Fibroblast of lung (primary cell): ENCODE measurements around the gene SLC9A8. TPM values are rescaled to one million over a fixed set of nuclear protein-coding genes. Genes with fewer than 3 reads are reported as not detected.
A peak's percentile ranks its signal among the peaks of the same experiment; 100 is the strongest.

ENCODE experiments used
- DNase-seq, 2 donors: peaks; one replicate each; pipeline versions ENCODE4 v3.0.0 to v3.0.0-alpha.2; 2010; ENCODE audit warnings: low read depth in 2 of 2
- H2AFZ ChIP-seq: 2 replicates; pipeline ENCODE4 v1.5.1; 2012; ENCODE audit warnings: low read length, control low read depth, inconsistent platforms
- H3K27ac ChIP-seq: 2 replicates; pipeline ENCODE4 v1.5.1; 2011; ENCODE audit warnings: low read length, control low read depth; ENCODE audit not compliant: insufficient read depth
- H3K27me3 ChIP-seq: 2 replicates; pipeline ENCODE4 v1.5.1; 2011; ENCODE audit warnings: mild to moderate bottlenecking, low read length; ENCODE audit not compliant: control insufficient read depth, insufficient read depth
- H3K36me3 ChIP-seq: 2 replicates; pipeline ENCODE4 v1.5.1; 2011; ENCODE audit warnings: low read length; ENCODE audit not compliant: control insufficient read depth, insufficient read depth
- H3K4me1 ChIP-seq: 2 replicates; pipeline ENCODE4 v1.5.1; 2011; ENCODE audit warnings: low read length; ENCODE audit not compliant: control insufficient read depth, insufficient read depth; ENCODE audit errors: extremely low read depth
- H3K4me2 ChIP-seq: 2 replicates; pipeline ENCODE4 v1.5.1; 2011; ENCODE audit warnings: low read length, control low read depth; ENCODE audit not compliant: insufficient read depth; ENCODE audit errors: extremely low read depth
- H3K4me3 ChIP-seq, 4 experiments: fragments of 200-600 bp in 1 of 4; sonication (generic) in 1 of 4; replicated peaks in 1 of 4; 2 replicates each; pipeline ENCODE4 v1.5.1; 2011 to 2016; ENCODE audit warnings: low read length in 4 of 4, low read depth in 3 of 4, mild to moderate bottlenecking in 3 of 4, control low read depth in 2 of 4, inconsistent platforms in 1 of 4, mixed read lengths in 1 of 4; ENCODE audit not compliant: insufficient read depth in 1 of 4; ENCODE audit errors: control extremely low read depth in 1 of 4
- H3K79me2 ChIP-seq: 2 replicates; pipeline ENCODE4 v1.5.1; 2012; ENCODE audit warnings: mild to moderate bottlenecking, low read length, inconsistent platforms; ENCODE audit not compliant: control insufficient read depth, insufficient read depth
- H3K9ac ChIP-seq: 2 replicates; pipeline ENCODE4 v1.5.1; 2011; ENCODE audit warnings: mild to moderate bottlenecking, low read length, control low read depth; ENCODE audit not compliant: insufficient read depth
- H3K9me3 ChIP-seq: 2 replicates; pipeline ENCODE4 v1.5.1; 2012; ENCODE audit warnings: low read depth, low read length; ENCODE audit not compliant: control insufficient read depth, insufficient read depth
- H4K20me1 ChIP-seq: 2 replicates; pipeline ENCODE4 v1.5.1; 2011; ENCODE audit warnings: low read length; ENCODE audit not compliant: control insufficient read depth, insufficient read depth; ENCODE audit errors: extremely low read depth
- CTCF ChIP-seq, 2 donors: IDR thresholded peaks in 1 of 2; conservative IDR thresholded peaks in 1 of 2; 1 replicate in 1 of 2; 2 replicates in 1 of 2; pipeline ENCODE4 v1.5.1; 2011 to 2012; ENCODE audit warnings: low read length in 2 of 2, control low read depth in 1 of 2, inconsistent platforms in 1 of 2, low read depth in 1 of 2, mild to moderate bottlenecking in 1 of 2
- EZH2 ChIP-seq: IDR thresholded peaks from 2 replicates; pipeline ENCODE4 v1.5.1; 2012; ENCODE audit warnings: low read length, control low read depth, mild to moderate bottlenecking; ENCODE audit errors: missing control alignments
- polyA plus RNA-seq, 2 donors: library from polyadenylated mRNA; depleted of rRNA in 1 of 2; stranded (reverse) in 1 of 2; unstranded in 1 of 2; fragments of >200 nt; gene quantifications; 2 replicates each; pipeline ENCODE4 v1.2.1, GENCODE V29; 2011 to 2012; ENCODE audit warnings: missing spikeins in 1 of 2
- total RNA-seq: library from RNA; depleted of rRNA; stranded (reverse); fragments of >200 nt; gene quantifications from 2 replicates; pipeline ENCODE4 v1.2.1, GENCODE V29; 2014

Gene SLC9A8
- total and polyA plus RNA-seq, 2 donors (not counting 1 experiment from before 2014, with no cell fraction given), result 2.4 to 15.5 TPM

GRCh38 chr20:49819702-49820101, 7.1 kb downstream of the SLC9A8 start:
- H3K4me2 ChIP-seq, result no peak overlapping the region
- no peak overlapping the region for H2AFZ ChIP-seq
- no peak overlapping the region for H3K9ac ChIP-seq
- H3K27ac ChIP-seq, result no peak overlapping the region
- H3K4me1 ChIP-seq, result peaks cover 5% of the 10 kb centered on the region
- H3K27me3 ChIP-seq, result no peaks in the 10 kb centered on the region
- H3K36me3 ChIP-seq, result peaks cover 8% of the 10 kb centered on the region
- H3K79me2 ChIP-seq, result no peaks in the 10 kb centered on the region
- DNase-seq, result no peak
- no peaks in the 10 kb centered on the region for H4K20me1 ChIP-seq
- TF ChIP-seq CTCF (conservative IDR thresholded peaks at IDR 0.05 in 1 of 2, IDR thresholded peaks at IDR 0.05 in 1 of 2; ENCODE audit: low read depth in 1 of 2, low read length in 2 of 2), result no peak
- TF ChIP-seq EZH2, result no peak
- H3K9me3 ChIP-seq, result no peaks in the 10 kb centered on the region
- no peak overlapping the region for H3K4me3 ChIP-seq

DNA sequence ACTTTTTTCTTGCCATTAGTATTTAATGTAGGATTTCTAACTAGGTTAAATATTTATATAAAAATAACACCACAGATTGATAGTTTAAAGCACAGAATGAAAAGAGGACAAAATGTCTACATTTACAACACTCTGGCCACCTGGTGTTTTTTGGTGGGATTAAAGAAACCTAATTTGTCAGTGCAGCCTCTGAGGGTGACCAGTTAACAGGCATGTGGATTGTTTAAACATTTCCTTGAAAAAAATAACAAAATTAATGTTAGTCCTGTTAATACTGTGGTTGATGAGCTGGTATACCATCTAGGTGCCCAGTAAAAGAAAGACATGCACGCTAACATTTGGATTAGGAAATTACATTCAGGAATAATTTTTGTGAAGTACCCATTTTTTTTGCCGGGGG, 8.8 kb downstream of the SLC9A8 start:
- no peak overlapping the region for H2AFZ ChIP-seq
- DNase-seq, result no peak
- H3K4me3 ChIP-seq, result no peak overlapping the region
- H3K4me1 ChIP-seq, result peaks cover 5% of the 10 kb centered on the region
- no peaks in the 10 kb centered on the region for H3K9me3 ChIP-seq
- peaks cover 10% of the 10 kb centered on the region for H3K36me3 ChIP-seq
- TF ChIP-seq EZH2 (no peak), CTCF (conservative IDR thresholded peaks at IDR 0.05 in 1 of 2, IDR thresholded peaks at IDR 0.05 in 1 of 2; ENCODE audit: low read depth in 1 of 2, low read length in 2 of 2) (no peak)
- no peak overlapping the region for H3K4me2 ChIP-seq
- H3K79me2 ChIP-seq, result no peaks in the 10 kb centered on the region
- no peaks in the 10 kb centered on the region for H4K20me1 ChIP-seq
- H3K27ac ChIP-seq, result no peak overlapping the region
- no peaks in the 10 kb centered on the region for H3K27me3 ChIP-seq
- no peak overlapping the region for H3K9ac ChIP-seq

DNA sequence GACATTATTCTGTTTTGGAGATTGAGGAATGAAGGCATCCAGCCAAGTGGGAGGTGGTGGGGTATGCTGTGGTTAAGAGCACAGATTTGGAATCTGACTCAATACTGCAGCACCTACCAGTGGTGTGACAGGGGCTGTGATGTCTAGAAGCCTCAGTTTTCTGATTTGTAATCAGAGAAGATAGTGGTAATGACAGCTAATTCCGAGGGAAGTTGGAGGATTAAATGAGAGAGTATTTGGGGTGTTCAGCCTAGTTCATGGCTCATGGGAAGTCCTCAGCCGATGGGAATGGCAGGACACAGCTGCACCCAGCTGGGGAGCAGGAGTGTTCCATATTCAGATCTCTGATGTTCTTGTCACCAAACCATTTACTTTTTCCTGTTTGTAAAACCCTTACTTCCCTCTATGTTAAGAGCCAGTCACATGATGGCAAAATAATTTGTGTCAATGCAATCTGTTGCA, 9.3 kb downstream of the SLC9A8 start:
- Histone ChIP-seq H4K20me1 (no peaks in the 10 kb centered on the region), H2AFZ (no peak overlapping the region), H3K79me2 (no peaks in the 10 kb centered on the region), H3K36me3 (peaks cover 10% of the 10 kb centered on the region), H3K9me3 (no peaks in the 10 kb centered on the region), H3K27ac (no peak overlapping the region), H3K4me3 (no peak overlapping the region), H3K27me3 (no peaks in the 10 kb centered on the region), H3K4me1 (peaks cover 5% of the 10 kb centered on the region), H3K4me2 (peak overlapping the region; percentile 8), H3K9ac (no peak overlapping the region)
- peak; percentile 62 to 81 for DNase-seq
- peak; percentile 16 to 48 for TF ChIP-seq CTCF (conservative IDR thresholded peaks at IDR 0.05 in 1 of 2, IDR thresholded peaks at IDR 0.05 in 1 of 2; ENCODE audit: low read depth in 1 of 2, low read length in 2 of 2)
- no peak for TF ChIP-seq EZH2
